GM19193 (cell line): ENCODE measurements around the gene PRRC2B.

ENCODE experiments used
- POLR2A ChIP-seq: IDR thresholded peaks from 4 replicates; pipeline ENCODE4 v1.6.1; 2011; ENCODE audit not compliant: insufficient read depth, insufficient read length; ENCODE audit errors: extremely low read depth

Gene PRRC2B

DNA sequence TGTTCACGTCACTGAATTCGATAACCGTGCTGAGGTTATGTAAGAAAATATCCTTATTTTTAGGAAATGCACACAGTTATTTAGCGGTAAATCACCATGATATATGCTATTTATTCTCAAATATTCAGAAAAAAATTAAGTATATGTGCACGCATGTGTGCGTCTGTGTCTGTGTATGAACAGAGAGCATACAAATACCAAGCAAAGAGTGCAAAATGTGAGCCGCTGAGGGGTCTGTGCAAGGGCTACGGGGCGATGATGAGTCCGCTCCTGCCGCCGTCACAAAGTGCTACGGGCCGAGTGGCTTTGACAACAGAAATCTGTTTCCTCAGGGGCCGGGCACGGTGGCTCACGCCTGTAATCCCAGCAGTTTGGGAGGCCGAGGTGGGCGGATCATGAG, 144.1 kb downstream of the PRRC2B start:
- TF ChIP-seq POLR2A: no peak

DNA sequence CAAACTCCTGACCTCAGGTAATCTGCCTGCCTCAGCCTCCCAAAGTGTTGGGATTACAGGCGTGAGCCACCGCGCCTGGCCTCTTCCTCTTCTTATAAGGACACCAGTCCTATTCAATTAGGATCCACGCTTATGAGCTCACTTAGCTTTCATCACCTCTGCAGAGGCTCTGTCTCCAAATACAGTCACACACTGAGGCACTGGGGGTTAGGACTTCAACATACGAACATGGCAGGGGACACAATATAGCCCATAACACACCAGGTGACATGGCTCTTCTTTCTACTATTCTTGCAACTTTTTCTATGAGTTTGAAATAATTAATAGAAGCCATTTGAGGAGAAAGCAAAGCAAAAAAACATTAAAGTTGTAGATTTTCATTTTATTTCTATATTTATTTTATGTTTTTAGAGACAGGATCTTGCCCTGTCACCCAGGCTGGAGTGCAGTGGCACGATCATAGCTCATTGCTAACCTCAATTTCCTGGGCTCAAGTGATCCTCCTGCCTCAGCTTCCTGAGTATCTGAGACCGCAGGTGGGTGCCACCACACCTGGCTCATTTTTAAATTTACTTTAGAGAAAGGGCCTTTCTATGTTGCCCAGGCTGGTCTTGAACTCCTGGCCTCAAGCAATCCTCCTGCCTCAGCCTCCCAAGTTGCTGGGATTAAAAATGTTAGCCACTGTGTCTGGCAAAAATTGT, 145.5 kb downstream of the PRRC2B start:
- TF ChIP-seq POLR2A: no peak

DNA sequence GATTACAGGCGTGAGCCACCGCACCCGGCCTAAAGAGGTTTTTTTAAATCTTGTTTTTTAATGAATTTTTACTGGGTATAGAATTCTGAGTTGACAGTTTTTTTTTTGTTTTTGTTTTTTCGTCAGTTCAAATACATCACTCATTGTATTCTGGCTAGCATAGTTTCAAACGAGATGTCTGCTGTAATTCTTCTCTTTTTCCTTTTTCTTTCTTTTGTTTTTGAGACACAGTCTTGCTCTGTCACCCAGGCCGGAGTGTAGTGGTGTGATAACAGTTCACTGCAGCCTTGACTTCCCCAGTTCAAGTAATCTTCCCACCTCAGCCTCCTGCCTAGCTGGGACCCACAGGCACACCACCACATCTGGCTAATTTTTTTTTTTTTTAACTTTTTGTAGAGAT, 149.3 kb downstream of the PRRC2B start:
- TF ChIP-seq POLR2A: no peak

DNA sequence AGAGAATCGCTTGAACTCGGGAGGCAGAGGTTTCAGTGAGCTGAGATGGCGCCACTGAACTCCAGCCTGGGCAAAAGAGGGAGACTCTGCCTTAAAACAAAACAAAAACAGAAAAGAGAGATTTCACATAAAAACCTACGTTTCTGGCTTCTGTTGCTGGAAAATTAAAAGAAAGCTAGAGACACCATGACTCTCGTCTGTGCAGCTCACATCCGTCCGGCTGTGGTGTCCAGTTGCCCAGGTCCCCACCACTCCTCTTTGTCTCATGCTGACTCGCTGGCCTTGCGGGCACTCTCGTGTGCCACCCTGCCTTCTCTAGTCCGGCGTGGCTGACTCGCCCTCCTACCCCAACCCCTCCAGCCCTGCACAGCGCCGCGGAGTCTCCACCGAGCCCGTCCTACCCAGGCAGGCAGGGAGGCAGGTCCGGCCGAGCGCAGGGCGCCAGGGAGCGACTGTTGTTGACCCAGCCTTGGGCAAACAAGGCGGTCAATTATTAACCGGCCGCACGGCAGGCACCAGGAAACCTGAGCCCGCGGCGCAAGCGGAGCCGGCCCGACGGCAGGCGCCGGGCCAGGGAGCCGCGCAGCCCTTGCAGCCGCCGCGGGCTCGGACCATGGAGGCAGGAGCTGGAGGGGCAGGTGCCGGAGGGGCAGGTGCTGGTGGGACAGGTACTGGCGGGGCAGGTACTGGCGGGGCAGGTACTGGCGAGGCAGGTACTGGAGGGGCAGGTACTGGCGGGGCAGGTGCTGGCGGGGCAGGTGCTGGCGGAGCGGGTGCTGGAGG, 151.3 kb downstream of the PRRC2B start, which contains the start of gene PRRT1B:
PRRT1B (plus strand) TSS at position 521 of the 783 bp plus-strand sequence; CDS start at position 614, 93 bp downstream.
- no peak for TF ChIP-seq POLR2A

DNA sequence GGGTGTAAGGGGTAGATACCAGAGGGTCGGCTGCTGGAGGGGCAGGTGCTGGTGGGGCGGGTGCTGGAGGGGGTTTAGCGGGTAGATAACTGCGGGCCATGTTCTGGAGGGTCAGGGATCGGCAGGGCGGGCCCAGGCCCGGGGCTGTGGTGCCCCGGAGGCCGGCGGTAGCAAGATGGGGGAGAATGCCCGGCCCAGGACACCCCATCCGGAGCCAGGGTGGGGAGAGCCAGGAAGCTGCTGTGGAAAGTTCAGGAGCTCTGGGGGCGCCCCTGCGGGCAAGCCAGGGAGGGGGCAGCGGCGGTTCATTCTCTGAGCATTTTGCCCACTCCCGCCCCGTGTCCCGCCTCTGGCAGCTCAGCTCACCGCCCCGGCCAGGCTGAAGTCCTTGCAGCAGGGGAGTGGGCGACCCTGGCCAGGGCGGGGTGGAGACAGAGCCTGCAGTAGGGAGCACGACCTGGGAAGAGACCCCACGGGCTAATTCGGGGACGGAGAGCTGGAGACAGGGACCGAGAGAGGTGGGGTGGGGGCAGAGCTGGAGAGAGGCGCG, 152.0 kb downstream of the PRRC2B start:
- no peak for TF ChIP-seq POLR2A

DNA sequence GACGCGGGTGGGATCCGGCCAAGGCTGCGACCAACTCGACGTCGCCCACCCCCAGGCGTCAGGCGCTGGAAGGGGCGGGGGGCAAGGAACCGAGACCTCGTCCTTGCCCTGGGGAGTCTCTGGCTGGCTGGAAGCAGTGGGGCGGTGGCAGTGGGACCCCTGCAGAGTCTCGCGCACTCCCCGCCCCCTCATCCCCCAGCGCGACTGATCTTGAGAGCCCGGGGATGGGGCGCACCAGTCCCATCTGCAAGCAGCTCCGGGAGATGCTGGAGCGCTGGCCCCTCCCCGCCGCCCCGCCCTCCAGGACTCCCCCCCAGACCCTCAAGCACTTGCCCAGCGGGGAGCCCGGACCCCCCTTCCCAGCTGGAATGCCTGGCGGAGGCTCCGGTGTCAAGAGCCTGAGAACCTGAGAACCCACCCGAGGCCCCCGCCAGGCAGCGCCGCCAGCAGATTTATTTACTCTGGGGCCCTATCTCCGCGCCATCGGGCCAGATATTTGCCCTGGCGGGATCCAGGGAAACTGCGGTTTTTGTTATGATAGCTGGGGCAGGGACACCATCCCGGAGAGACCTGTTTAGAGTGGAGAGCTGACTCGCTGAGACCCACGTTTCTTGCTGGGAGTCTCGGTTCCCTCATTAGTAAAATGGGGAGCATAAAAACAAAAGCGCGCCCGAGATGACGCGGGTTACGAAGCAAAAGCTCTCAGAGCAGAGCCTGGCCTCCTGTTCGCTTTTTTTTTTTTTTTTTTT, 152.6 kb downstream of the PRRC2B start:
- no peak for TF ChIP-seq POLR2A
